SK-N-DZ (cell line): ENCODE measurements around the gene SPECC1.
A peak's percentile ranks its signal among the peaks of the same experiment; 100 is the strongest.
"Not testable (repeated sequence)": the region's sequence is repeated elsewhere in the genome, so short reads cannot be mapped to it uniquely, and the experiment has no call there.

Experiments
- DNase-seq: peaks from one replicate; pipeline ENCODE4 v3.0.0-alpha.2; 2015; ENCODE audit warnings: low spot score

SPECC1 gene

DNA sequence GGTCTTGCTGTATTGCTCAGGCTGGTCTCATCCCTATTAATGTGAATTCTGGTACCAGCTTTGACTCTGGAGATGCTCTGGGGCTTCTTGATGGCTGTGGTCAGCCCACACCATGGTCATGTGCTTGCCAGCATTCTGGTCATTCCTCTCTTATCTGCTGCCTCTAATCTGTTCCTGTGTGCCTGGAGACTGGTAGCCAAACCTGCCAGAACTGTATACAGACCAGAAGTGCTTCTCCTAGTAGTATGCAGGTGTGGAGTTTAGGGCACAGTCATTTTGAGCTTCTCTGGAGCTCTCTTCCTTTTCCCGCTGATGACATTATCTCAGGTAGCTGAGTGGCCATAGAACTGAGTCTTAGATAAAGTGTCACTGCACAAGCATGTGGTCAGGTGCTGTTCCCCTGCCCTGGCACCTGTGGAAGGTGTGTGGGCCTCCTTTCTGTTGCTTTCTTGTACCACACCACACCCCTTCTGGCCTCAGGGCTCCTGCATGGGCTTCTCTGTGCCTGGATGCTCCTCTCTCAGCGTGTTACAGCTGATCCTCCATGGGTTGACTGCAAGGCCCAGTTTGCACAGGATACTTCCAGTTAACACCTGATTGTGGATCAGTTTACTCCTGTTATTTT is 162.7 kb downstream of the SPECC1 start:
- no peak for DNase-seq

DNA sequence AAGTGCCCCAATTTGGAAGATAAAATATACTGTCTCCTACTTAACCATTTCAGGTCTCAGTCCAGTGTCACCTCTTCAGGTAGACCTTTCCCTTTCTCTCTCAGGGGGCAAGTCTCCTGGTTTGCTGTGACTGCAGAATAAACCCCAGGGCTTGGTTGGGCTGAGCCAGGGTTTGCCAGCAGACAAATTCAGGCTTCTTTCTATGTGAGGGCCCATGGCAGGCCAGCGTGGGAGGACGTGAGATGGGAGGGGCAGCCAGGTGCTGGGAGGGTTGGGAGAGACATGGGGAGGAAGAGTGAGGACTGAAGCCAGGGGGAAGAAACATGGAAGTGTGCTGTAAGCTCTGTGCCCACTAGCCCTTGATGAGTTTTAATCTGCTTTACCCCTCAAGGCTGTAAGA is 163.2 kb downstream of the SPECC1 start:
- no peak for DNase-seq

- no peak for DNase-seq
These were observed 163.9 kb downstream of the SPECC1 start for GRCh38 chr17:20173091-20173490.

DNA sequence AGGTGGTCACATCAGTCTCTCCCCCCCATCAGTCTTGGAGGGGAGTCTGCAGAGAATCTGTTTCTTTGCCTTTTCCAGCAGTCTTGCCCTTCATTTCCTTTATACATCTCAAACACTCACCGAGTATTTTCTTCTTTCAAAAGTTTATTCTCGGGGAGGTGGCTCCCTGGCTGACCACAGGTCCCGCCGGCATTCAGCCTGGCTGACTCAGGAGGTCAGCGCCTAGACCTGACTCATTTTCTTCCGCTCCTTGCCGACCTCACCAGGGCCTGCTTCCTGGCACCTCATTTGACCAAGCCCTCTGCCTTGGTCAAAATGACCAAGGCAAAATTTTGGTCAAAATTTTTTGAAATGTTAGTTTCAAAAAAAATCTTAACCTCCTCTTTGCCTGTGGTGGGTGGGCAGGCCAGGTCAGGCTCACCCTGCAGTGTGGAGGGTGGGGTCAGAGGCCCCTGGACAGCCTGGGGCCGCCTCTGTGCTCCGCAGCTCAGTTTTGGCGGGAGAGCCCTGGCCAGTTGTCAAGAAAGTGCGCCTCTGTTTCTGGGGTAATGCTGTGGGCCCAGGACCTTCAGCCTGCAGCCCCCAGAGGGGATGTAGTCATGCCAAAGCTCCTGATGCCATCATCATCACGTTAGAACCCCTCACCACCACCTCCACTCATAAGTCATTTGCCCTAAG is 165.6 kb downstream of the SPECC1 start:
- DNase-seq: no peak

DNA sequence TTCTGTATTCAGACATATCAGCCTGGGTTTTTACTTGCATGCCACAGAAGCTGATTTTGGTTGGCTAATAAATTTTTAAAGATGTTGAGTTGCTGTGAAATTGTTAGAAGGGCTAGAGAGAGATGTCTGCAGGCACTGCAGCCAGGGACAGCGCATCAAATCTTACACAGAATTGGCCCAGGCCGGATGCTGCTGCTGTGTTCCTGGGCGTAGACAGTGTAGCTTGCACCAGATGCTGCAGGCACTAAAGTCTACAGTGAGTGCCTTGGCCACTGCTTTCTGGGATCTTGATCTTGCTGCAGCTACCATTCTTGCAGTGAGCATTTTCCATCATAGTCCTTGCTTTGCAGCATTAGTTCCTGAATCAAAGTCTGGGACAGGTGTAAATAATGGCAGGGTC is 169.9 kb downstream of the SPECC1 start:
- DNase-seq: no peak

DNA sequence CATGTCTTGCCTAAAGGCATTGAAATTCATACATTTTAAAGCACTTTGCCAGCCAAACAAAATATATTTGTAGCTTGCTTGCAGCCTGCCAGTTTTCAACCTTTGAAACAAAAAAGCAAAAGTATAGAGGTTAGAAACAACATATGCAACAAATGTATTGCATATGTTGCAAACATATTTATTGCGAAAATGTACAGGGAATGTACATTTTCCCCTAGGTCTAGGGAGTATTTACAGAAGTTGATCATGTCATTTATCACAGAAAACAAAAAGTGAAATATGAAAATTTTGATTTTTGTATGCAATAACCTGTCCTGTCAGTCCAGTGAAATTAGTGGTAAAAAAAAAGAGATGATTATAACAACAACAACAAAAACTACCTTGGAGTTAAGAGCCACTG is 171.5 kb downstream of the SPECC1 start:
- no peak for DNase-seq

DNA sequence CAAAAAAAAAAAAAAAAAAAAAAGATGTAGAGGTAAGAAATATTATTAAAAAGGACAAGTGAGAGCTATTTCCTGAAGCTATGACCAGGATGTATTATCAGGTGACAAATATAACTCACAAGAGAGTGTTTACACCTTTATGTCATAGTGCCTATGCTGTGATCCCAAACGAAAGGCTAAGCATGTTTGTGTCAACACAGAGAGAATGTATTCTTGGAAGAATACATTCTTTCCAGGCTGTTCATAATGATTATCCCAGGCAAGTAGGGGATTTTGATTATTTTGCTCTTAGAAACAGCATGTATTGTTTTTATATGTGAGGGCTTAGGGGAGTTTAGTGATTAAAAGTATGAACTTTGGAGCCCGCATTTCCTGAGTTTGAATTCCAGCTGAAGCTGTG is 175.0 kb downstream of the SPECC1 start:
- no peak for DNase-seq

DNA sequence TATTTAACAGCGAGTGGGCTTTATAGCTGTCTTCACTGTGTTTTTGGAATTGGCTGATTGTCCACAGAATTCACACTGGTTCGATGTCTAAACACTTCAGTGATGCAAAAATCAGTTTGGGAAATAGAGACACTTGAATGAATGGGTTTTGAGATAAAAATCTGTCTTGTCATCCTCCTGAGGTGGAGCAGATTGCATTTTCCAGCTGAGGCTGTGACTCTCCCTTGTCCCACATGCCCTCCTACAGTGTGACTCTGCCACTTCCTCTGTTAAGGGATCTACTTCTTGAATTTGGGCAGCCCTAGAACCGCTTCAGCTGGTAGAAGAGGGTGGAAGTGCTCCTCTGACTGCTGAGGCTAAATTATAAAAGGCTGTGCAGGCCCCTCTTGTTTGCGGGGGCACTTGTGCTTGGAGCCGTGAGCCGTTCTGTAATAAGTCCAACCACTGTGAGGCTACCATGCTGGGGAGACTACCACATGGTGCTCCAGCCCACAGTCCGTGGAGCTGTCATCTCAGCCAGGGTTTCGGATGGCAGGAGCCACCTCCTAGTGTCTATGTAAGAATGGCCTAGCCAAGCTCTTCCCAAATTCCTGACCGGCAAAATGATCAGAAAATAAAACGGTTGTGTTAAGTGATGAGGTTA is 175.9 kb downstream of the SPECC1 start:
- DNase-seq: peak; percentile 53

- DNase-seq: no peak
These were observed 177.9 kb downstream of the SPECC1 start for GRCh38 chr17:20187049-20187448.

- DNase-seq: no peak
These were observed 180.1 kb downstream of the SPECC1 start for GRCh38 chr17:20189302-20189701.

DNA sequence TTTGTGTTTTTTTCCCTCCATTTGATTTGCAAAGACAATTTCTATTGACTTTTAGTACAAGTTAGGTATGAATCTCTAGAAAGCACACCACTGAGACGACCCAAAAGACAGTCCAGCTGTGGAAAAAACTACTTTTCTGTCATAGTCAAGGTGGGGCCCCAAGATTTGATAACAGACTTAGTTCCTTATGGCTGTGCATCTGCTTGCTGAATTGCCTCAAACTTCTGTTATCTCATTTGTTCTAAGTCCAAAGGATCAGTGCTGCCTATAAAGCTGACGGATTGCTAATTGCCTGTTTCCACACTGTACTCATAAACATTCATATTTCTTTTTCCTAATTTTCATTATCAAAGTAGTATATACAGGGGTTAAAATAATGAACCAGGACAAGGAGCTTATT is 180.8 kb downstream of the SPECC1 start:
- DNase-seq: no peak

- DNase-seq: no peak
These were observed 181.4 kb downstream of the SPECC1 start for GRCh38 chr17:20190605-20191004.

DNA sequence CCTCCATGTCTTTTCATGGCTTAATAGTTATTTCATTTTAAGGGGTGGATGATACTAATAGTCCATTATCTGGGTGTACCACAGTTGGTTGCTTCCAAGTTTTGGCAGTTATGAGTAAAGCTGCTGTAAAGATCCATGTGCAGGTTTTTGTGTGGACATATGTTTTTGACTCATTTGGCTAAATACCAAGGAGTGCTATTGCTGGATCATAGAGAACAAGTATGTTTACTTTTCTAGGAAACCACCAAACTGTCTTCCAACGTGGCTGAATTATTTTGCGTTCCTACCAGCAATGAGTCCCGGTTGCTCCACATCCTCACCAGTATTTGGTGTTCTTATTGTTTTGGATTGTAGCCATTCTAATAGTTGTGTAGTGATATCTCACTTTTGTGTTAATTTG is 181.9 kb downstream of the SPECC1 start:
- DNase-seq: no peak

- not testable (repeated sequence) for DNase-seq
These were observed 187.1 kb downstream of the SPECC1 start for GRCh38 chr17:20196286-20196685.

DNA sequence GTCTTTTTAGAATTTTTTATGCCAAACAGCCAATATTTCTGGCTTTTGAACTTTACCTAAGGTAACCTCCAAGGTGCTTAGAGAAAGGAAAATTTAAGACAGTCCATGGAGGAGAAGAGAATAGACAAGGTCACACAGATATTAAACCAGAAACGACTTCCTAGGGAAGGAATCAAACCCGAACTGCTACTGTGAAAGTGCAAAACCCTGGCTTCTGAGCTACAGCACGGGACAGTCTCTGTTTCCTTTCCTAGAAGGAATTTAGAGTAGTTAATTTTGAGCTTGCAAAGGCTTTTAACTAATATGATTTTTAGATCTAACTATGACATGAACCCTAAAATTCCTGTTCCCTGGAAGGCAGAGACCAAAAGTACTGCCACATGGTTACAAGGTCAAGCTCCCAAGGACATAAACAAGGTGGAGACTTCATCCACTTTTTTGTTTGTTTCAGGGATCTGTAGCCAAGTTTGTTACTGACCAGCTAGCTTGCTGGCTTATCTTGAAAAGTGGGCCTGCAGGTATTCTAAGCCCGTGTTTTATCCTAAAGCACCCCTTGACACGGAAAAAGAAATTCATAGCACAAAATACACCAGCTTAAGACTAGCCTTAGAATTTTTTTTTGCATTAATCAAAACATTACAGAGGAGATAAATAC is 188.2 kb downstream of the SPECC1 start:
- no peak for DNase-seq

GRCh38 chr17:20200016-20200795 is 191.0 kb downstream of the SPECC1 start:
- DNase-seq: no peak

- DNase-seq: no peak
These were observed 191.8 kb downstream of the SPECC1 start for GRCh38 chr17:20200865-20201458.

DNA sequence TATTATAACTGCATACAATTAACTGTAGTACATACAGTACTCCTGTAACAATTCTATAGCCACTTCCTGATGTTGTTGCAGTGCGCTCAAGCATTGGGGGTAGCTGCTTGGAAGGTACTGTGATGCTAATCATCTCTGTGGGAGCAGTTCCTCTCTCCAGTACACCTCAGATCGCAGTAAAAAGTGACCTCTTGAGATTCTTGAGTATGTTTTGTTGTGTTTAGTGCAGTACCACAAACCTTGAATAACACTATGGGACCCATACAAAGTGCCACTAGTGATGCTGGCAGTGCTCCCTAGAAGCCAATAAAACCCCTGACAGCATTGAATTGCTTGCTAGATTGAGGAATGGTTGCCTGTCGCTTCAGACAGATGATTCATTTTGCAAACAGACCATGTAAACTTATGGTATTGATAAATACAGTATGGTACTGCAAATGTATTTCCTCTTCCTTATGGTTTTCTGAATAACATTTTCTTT is 193.0 kb downstream of the SPECC1 start:
- DNase-seq: no peak

DNA sequence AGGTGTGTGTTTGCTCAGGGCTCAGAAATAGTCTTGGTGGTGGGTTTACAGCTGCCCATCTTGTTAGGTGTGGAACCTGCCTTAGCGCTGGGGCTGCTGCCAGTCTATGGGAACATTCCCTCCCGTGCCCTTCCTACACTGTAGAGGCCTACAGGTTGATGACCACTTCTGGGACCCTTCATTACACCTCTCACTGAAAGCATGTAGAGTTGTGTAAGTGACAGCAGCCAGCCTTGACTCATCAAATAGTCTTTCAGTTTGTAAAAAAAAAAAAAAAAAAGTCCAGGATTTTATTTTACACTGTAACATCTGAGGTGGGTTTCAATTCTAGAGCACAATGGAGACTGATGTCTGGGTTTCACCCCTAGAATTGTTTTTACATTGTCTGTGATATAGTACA is 193.9 kb downstream of the SPECC1 start:
- DNase-seq: no peak

- no peak for DNase-seq
These were observed 194.7 kb downstream of the SPECC1 start for GRCh38 chr17:20203761-20204263.

- no peak for DNase-seq
These were observed 196.4 kb downstream of the SPECC1 start for GRCh38 chr17:20205609-20206008.
